ENCODE measurements around the gene TCFL5. TPM values are rescaled to one million over a fixed set of nuclear protein-coding genes. Genes with fewer than 3 reads are reported as not detected.
A peak's percentile ranks its signal among the peaks of the same experiment; 100 is the strongest.

TCFL5 gene
- total RNA-seq, 4 donors from 2014 or later = 9.0 to 20.3 (median 12.7) TPM

DNA sequence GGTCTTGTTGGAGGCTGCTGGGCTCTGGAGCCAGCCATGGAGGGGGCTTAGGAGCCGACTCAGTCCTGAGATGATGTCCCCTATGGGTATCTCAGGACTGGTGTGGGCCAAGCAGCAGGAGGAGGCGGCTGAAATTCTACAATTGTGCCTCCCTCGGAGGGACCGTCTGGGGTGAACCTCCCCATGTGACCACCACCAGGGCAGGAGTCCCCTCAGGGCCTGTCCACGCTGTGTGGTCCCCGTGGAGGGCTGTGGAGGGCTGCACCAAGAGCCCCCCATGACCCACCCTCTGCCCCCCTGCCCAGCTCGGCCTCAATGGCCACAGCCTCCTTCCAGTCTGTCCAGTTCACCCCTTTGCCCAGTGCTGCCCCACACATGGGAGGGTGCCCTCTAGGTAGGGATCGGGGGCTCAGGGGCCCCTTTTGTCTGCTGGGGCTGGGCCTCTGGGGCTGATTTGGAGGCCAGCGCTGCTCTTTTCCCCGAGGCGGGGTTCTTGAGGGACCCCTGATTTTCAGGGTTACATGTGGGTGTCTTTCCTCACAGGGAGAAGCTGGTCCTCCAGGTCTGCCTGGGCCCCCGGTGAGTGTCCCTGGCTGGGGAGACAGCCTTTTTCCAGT is 43.5 kb downstream of the TCFL5 start:
- WGBS = 87% methylated on average over 3 of the region's 12 CpGs
- H3K27me3 ChIP-seq = peaks cover 41% of the 10 kb centered on the region
- H3K4me1 ChIP-seq = peaks cover 60% of the 10 kb centered on the region
- no peaks in the 10 kb centered on the region for H3K9me3 ChIP-seq
- DNase-seq (ENCODE audit: low spot score in 2 of 2) = no peak
- no peak for TF ChIP-seq EP300 (IDR thresholded peaks at IDR 0.05)
- no peak for TF ChIP-seq POLR2AphosphoS5 (IDR thresholded peaks at IDR 0.05)
- TF ChIP-seq POLR2A (IDR thresholded peaks at IDR 0.05) = no peak
- TF ChIP-seq, protein P1, sequence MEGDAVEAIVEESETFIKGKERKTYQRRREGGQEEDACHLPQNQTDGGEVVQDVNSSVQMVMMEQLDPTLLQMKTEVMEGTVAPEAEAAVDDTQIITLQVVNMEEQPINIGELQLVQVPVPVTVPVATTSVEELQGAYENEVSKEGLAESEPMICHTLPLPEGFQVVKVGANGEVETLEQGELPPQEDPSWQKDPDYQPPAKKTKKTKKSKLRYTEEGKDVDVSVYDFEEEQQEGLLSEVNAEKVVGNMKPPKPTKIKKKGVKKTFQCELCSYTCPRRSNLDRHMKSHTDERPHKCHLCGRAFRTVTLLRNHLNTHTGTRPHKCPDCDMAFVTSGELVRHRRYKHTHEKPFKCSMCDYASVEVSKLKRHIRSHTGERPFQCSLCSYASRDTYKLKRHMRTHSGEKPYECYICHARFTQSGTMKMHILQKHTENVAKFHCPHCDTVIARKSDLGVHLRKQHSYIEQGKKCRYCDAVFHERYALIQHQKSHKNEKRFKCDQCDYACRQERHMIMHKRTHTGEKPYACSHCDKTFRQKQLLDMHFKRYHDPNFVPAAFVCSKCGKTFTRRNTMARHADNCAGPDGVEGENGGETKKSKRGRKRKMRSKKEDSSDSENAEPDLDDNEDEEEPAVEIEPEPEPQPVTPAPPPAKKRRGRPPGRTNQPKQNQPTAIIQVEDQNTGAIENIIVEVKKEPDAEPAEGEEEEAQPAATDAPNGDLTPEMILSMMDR (IDR thresholded peaks at IDR 0.05) = no peak
- peaks cover 9% of the 10 kb centered on the region for H3K36me3 ChIP-seq
- H3K4me3 ChIP-seq = no peak overlapping the region
- H3K27ac ChIP-seq = no peak overlapping the region

DNA sequence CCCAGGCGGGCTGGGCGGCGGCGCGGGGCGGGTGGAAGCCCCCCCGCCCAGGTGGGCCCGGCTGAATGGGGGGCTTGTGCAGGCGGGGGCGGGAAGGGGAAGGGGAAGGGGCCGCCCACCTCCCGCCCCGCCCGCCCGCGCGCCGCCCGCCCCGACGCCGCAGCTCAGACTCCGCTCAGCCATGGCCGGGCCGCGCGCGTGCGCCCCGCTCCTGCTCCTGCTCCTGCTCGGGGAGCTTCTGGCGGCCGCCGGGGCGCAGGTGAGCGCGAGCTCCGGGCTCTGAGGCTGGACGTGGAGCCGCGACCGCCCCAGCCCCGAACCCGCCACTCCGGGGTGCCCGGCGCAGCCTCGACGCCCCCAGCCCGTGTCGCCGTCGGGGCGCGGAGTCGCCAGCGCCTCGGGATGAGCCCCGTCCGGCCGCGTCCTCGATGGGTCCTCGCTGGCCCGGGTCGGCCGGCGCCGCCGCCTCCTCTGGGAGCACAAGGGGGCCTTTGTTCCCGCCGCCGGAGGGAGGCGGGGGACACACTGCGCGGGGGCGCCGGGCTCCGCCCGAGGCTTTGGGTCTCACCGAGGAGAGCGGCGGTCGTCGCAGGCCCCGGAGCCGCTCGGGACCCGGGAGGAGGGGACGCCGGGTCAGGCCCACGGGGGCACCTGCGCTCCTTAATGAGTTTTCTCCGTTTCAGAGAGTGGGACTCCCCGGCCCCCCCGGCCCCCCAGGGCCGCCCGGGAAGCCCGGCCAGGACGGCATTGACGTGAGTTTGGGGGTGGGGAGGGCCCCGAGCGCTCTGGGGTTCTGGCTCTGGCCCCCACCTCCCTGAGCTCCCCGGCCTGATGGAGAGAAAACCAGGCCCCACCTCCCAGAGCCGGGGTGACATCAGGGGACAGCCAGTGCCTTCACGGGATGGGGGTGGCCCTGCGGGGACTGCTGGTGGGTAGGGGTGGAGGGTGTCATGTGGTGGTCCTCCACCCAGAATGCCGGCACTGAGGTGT is 44.4 kb downstream of the TCFL5 start, which contains the start of gene COL9A3:
Gene COL9A3 (plus strand): TSS at position 167 of the 990 bp plus-strand sequence. CDS start 15 bp downstream, at position 182.
- Histone ChIP-seq H3K4me3 (peak within 1 kb of the TSS; percentile 40), H3K4me1 (peaks cover 60% of the 10 kb centered on the region), H3K9me3 (no peaks in the 10 kb centered on the region), H3K27me3 (peaks cover 41% of the 10 kb centered on the region), H3K27ac (peak within 1 kb of the TSS; percentile 7), H3K36me3 (peaks cover 18% of the 10 kb centered on the region)
- TF ChIP-seq EP300 (IDR thresholded peaks at IDR 0.05) (no peak), POLR2A (IDR thresholded peaks at IDR 0.05) (no peak), POLR2AphosphoS5 (IDR thresholded peaks at IDR 0.05) (no peak)
- TF ChIP-seq, protein P1 (IDR thresholded peaks at IDR 0.05) = no peak
- DNase-seq (ENCODE audit: low spot score in 2 of 2) = no peak
- WGBS = 50% methylated on average over 2 of the region's 108 CpGs

DNA sequence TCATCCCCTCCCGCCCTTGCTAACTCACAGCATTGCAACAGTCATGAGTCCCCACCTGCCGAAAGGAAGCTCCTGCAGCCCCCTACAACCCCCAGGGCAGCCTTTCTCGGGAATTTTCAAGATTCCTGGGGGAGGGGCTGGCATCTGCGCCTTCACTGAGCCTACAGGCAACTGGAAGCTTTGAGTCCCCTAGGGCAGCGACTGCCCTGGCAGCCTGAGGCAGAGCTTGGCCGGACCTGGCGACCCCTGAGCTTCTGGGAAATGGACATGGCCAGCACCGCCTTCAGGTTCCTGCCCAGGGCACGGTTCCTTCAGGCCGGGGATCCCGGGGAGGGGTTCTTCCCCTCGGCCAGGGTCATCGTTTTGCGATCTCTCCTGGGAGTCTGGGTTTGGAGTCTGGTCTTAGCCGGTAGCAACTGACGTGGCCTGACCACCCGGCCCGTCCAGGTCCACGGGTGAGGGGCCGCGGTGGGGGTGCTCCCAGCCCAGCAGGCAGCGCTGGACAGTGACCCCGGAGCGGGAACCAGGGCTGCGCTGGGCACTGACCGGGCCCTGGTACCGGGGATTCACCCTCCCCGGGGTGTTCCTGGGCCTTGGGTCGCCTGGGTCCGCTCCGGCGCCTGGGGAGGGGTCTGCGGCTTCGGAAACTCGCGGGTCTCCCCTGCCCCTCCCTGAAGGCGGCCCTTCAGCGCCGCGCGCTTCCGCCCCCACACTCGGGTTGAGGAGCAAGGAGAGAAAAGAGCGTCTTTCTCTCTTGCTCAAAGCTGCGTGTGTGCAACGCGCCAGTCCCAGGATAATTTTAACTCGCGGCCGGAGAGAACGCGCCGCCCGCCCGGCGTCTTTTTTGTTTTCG is 45.4 kb downstream of the TCFL5 start:
- 0% methylated on average over 10 of the region's 57 CpGs for WGBS
- Histone ChIP-seq H3K9me3 (no peaks in the 10 kb centered on the region), H3K27ac (no peak overlapping the region), H3K4me1 (peaks cover 60% of the 10 kb centered on the region), H3K36me3 (peaks cover 27% of the 10 kb centered on the region), H3K27me3 (peaks cover 41% of the 10 kb centered on the region), H3K4me3 (peak overlapping the region; percentile 40)
- no peak for DNase-seq (ENCODE audit: low spot score in 2 of 2)
- TF ChIP-seq EP300 (IDR thresholded peaks at IDR 0.05) = no peak
- TF ChIP-seq POLR2A (IDR thresholded peaks at IDR 0.05) = no peak
- TF ChIP-seq, protein P1 (IDR thresholded peaks at IDR 0.05) = no peak
- no peak for TF ChIP-seq POLR2AphosphoS5 (IDR thresholded peaks at IDR 0.05)

DNA sequence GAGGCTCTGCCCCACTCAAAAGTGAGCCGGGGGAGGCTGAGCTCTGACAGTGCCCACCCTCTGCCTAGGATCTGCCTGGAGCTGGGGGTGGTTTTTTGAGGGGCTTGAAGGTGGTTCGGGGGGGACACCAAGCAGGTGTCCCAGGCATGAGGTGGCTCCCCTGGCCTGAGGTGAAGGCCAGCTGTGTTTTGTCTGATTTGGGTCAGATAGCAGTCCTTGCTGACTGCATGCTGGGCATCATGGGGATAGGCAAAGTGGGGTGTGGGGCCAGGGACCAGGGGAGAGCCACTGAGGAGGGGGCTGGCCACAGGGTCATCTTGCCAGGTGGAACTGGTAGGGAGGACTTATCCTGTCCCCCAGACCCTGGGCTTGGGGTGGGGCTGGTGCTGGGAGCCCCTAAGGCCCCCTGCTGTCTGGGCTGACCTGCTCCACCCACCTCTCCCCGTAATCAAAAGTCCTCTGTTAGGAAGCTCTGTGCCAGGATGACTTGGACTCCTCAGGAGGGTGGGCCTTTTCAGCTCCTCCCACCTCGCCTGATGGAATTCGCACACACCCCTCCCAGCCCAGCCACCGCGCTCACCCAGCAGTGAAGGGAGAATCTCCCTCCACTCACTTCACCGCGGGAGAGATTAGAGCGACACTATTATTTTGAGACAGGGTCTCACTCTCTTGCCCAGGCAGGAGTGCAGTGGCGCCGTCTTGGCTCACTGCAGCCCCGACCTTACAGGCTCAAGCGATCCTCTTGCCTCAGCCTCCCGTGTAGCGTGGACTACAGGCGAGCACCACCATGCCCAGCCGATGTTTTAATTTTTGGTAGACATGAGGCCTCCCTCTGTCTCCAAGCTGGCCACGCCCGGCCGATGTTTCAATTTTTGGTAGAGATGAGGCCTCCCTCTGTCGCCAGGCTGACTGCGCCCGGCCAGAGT is 46.3 kb downstream of the TCFL5 start:
- no peak for DNase-seq (ENCODE audit: low spot score in 2 of 2)
- Histone ChIP-seq H3K27ac (no peak overlapping the region), H3K4me3 (no peak overlapping the region), H3K36me3 (peaks cover 36% of the 10 kb centered on the region), H3K4me1 (peaks cover 57% of the 10 kb centered on the region), H3K9me3 (no peaks in the 10 kb centered on the region), H3K27me3 (peaks cover 41% of the 10 kb centered on the region)
- no peak for TF ChIP-seq POLR2AphosphoS5 (IDR thresholded peaks at IDR 0.05)
- 26% methylated on average over 19 of the region's 24 CpGs for WGBS
